ENCODE data around the gene TMEM108.

GRCh38 chr3:133280586-133280985, 242.4 kb downstream of the TMEM108 start:
- TF ChIP-seq CTCF (optimal IDR thresholded peaks at IDR 0.05 in 1 of 3, IDR thresholded peaks at IDR 0.05 in 1 of 3, conservative IDR thresholded peaks at IDR 0.05 in 1 of 3; ENCODE audit: extremely low read depth in 1 of 3, insufficient read depth in 2 of 3, low read length in 3 of 3) (no peak), EZH2 (IDR thresholded peaks at IDR 0.05; ENCODE audit: low read length) (no peak)

Measured in keratinocyte (primary cell).